Natural killer cell (primary cell): ENCODE results near the gene LAPTM5. TPM values are rescaled to one million over a fixed set of nuclear protein-coding genes. Genes with fewer than 3 reads are reported as not detected.

ENCODE experiments used
- ATAC-seq, 3 donors: fragments of 150-1000 bp in 2 of 3; fragments of 200-7000 bp in 1 of 3; cut with Tn5 transposase; 1 replicate in 1 of 3; 2 replicates in 2 of 3; pipeline ENCODE4 v1.10.0; 2021; ENCODE audit warnings: mild to moderate bottlenecking in 2 of 3, moderate library complexity in 2 of 3
- DNase-seq, 2 donors: peaks; one replicate each; pipeline versions ENCODE4 v3.0.0 to v3.0.0-alpha.2; 2013 to 2021; ENCODE audit warnings: mixed read lengths in 1 of 2
- H3K27ac ChIP-seq: one replicate; pipeline ENCODE4 v1.5.1; 2013; ENCODE audit warnings: mild to moderate bottlenecking, low read length
- H3K27me3 ChIP-seq: one replicate; pipeline ENCODE4 v1.6.1; 2013; ENCODE audit warnings: low read length; ENCODE audit not compliant: control insufficient read depth, insufficient read depth
- H3K36me3 ChIP-seq: one replicate; pipeline ENCODE4 v1.6.1; 2013; ENCODE audit warnings: low read length; ENCODE audit not compliant: control insufficient read depth, insufficient read depth
- H3K4me1 ChIP-seq: one replicate; pipeline ENCODE4 v1.6.1; 2013; ENCODE audit warnings: low read length; ENCODE audit not compliant: control insufficient read depth, insufficient read depth
- H3K4me3 ChIP-seq: one replicate; pipeline ENCODE4 v1.5.1; 2013; ENCODE audit warnings: low read length
- H3K9me3 ChIP-seq: one replicate; pipeline ENCODE4 v1.6.1; 2013; ENCODE audit warnings: low read length; ENCODE audit not compliant: control insufficient read depth, insufficient read depth
- H3K27ac Mint-ChIP-seq, 2 donors: one replicate each; pipeline ENCODE4 v1.8.0; 2022; ENCODE audit warnings: mild to moderate bottlenecking in 2 of 2, mixed read lengths in 2 of 2, moderate library complexity in 1 of 2
- H3K27me3 Mint-ChIP-seq, 2 donors: one replicate each; pipeline ENCODE4 v1.8.0; 2022; ENCODE audit warnings: low read depth in 2 of 2, mixed read lengths in 2 of 2
- H3K36me3 Mint-ChIP-seq: one replicate; pipeline ENCODE4 v1.8.0; 2022; ENCODE audit warnings: mixed read lengths
- H3K4me1 Mint-ChIP-seq, 2 donors: one replicate each; pipeline ENCODE4 v1.8.0; 2022; ENCODE audit warnings: mixed read lengths in 2 of 2
- H3K4me3 Mint-ChIP-seq: one replicate; pipeline ENCODE4 v1.8.0; 2022; ENCODE audit warnings: mild to moderate bottlenecking, moderate library complexity, mixed read lengths
- H3K9me3 Mint-ChIP-seq, 2 donors: one replicate each; pipeline ENCODE4 v1.8.0; 2022; ENCODE audit warnings: mixed read lengths in 2 of 2
- WGBS: methylation state at CpG from one replicate; pipeline ENCODE4 v1.1.7; 2013; ENCODE audit warnings: missing lambda C conversion rate; ENCODE audit not compliant: insufficient coverage; 5-methylcytosine and 5-hydroxymethylcytosine counted together
- intact Hi-C: fragments of 100-400 bp; cut with micrococcal nuclease; formaldehyde crosslinking; loops from one replicate; pipeline ENCODE4 v1.14.2; 2022
- total RNA-seq, 4 donors: library from RNA; stranded (reverse); fragments of 120-200 nt in 1 of 4; gene quantifications; one replicate each; pipeline versions ENCODE4 v1.2.3 to v1.2.4, GENCODE V29; 2013 to 2022
- TF ChIP-seq, protein P1 (sequence below): fragments of 200-600 bp; IDR thresholded peaks from one replicate; pipeline ENCODE4 v1.8.0; 2022; ENCODE audit warnings: antibody characterized with exemption

LAPTM5 gene
- total RNA-seq, 3 donors from 2014 or later (not counting 1 experiment from before 2014, with no cell fraction given), result 520 to 674 (median 533) TPM

GRCh38 chr1:30737357-30738039 is 20.1 kb downstream of the LAPTM5 start:
- peaks cover 52% of the 10 kb centered on the region for H3K4me1 ChIP-seq
- TF ChIP-seq, protein P1, sequence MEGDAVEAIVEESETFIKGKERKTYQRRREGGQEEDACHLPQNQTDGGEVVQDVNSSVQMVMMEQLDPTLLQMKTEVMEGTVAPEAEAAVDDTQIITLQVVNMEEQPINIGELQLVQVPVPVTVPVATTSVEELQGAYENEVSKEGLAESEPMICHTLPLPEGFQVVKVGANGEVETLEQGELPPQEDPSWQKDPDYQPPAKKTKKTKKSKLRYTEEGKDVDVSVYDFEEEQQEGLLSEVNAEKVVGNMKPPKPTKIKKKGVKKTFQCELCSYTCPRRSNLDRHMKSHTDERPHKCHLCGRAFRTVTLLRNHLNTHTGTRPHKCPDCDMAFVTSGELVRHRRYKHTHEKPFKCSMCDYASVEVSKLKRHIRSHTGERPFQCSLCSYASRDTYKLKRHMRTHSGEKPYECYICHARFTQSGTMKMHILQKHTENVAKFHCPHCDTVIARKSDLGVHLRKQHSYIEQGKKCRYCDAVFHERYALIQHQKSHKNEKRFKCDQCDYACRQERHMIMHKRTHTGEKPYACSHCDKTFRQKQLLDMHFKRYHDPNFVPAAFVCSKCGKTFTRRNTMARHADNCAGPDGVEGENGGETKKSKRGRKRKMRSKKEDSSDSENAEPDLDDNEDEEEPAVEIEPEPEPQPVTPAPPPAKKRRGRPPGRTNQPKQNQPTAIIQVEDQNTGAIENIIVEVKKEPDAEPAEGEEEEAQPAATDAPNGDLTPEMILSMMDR, result no peak
- H3K27ac ChIP-seq, result peak overlapping the region; percentile 57
- WGBS, result 91% methylated on average over 14 of the region's 14 CpGs
- peak overlapping the region; percentile 99 to 100 for H3K27ac Mint-ChIP-seq
- peaks cover 51 to 65% of the 10 kb centered on the region in 2 donors for H3K4me1 Mint-ChIP-seq
- no peak overlapping the region for H3K4me3 ChIP-seq
- peaks cover 21% of the 10 kb centered on the region for H3K36me3 Mint-ChIP-seq
- H3K4me3 Mint-ChIP-seq, result no peak overlapping the region
- no peaks in the 10 kb centered on the region for H3K27me3 Mint-ChIP-seq
- ATAC-seq (no peak), DNase-seq (no peak)
- no peaks in the 10 kb centered on the region for H3K9me3 Mint-ChIP-seq
- peaks cover 15% of the 10 kb centered on the region for H3K9me3 ChIP-seq
- H3K27me3 ChIP-seq, result no peaks in the 10 kb centered on the region
- peaks cover 95% of the 10 kb centered on the region for H3K36me3 ChIP-seq
- intact Hi-C loops, result no loop called here

DNA sequence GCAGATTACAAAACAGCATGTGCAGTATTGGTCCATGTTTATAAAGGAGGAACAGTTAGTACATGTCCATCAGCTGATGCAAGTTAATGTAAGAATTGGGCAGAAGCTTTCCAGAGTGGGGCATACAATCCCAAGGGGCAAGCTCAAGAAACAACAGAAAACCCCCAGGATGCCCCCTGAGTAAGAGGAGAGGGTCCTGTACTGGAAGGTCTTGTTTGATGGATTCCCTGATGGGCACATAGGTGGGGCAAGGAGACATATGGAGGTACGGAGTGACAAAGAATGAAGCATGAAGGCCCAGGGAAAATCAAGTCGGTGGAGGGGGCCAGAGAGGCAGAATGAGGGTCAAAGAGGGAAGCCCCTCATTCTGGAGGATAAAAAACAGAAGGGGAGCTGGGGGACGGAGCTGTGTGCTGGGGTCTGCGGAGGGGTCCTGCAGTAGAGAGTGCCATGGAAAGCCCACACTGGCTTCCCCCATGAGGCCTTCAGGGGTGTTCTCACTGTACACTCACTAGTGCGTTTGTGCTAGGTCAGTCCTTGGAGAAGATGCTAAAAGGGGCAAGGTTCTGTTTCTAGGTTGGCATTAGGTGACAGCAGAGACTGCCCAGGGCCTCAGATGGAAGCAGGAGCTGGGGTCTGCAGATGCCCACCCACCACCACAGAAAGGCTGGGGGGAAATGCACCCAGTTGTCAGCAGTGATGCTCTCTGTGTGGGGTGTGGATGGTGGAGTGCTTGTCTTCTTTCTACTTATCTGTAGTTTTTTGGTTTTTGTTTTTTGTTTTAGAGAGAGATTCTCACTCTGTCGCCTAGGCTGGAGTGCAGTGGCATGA is 21.7 kb downstream of the LAPTM5 start:
- Mint-ChIP-seq H3K9me3 (no peaks in the 10 kb centered on the region), H3K27me3 (no peaks in the 10 kb centered on the region), H3K36me3 (peaks cover 21% of the 10 kb centered on the region), H3K27ac (peak overlapping the region; percentile 99 to 100), H3K4me1 (peaks cover 51 to 65% of the 10 kb centered on the region in 2 donors), H3K4me3 (no peak overlapping the region)
- intact Hi-C loops, result no loop called here
- Histone ChIP-seq H3K27ac (no peak overlapping the region), H3K9me3 (peaks cover 15% of the 10 kb centered on the region), H3K4me3 (no peak overlapping the region), H3K27me3 (no peaks in the 10 kb centered on the region), H3K36me3 (peaks cover 81% of the 10 kb centered on the region), H3K4me1 (peaks cover 49% of the 10 kb centered on the region)
- ATAC-seq, result no peak
- WGBS, result 97% methylated on average over 6 of the region's 6 CpGs
- TF ChIP-seq, protein P1, result no peak
- DNase-seq, result no peak

- Histone ChIP-seq H3K4me1 (peaks cover 49% of the 10 kb centered on the region), H3K27me3 (no peaks in the 10 kb centered on the region), H3K4me3 (no peak overlapping the region), H3K36me3 (peaks cover 77% of the 10 kb centered on the region), H3K9me3 (peaks cover 15% of the 10 kb centered on the region), H3K27ac (no peak overlapping the region)
- peaks cover 21% of the 10 kb centered on the region for H3K36me3 Mint-ChIP-seq
- 94% methylated on average over 6 of the region's 6 CpGs for WGBS
- peaks cover 51 to 65% of the 10 kb centered on the region in 2 donors for H3K4me1 Mint-ChIP-seq
- no peaks in the 10 kb centered on the region for H3K9me3 Mint-ChIP-seq
- peak overlapping the region; percentile 99 to 100 for H3K27ac Mint-ChIP-seq
- ATAC-seq, result no peak
- no peak for DNase-seq
- no peak overlapping the region for H3K4me3 Mint-ChIP-seq
- intact Hi-C loops, result no loop called here
- TF ChIP-seq, protein P1, result no peak
- H3K27me3 Mint-ChIP-seq, result no peaks in the 10 kb centered on the region
These were observed 22.4 kb downstream of the LAPTM5 start for GRCh38 chr1:30735124-30735523.
